HS-27A (cell line): ENCODE measurements around the gene NBPF10.
"Not testable (repeated sequence)": the region's sequence is repeated elsewhere in the genome, so short reads cannot be mapped to it uniquely, and the experiment has no call there.

Source experiments
- DNase-seq: peaks from one replicate; pipeline ENCODE4 v3.0.0-alpha.2; 2012; ENCODE audit warnings: low read depth, missing footprints

Gene NBPF10, protein sequence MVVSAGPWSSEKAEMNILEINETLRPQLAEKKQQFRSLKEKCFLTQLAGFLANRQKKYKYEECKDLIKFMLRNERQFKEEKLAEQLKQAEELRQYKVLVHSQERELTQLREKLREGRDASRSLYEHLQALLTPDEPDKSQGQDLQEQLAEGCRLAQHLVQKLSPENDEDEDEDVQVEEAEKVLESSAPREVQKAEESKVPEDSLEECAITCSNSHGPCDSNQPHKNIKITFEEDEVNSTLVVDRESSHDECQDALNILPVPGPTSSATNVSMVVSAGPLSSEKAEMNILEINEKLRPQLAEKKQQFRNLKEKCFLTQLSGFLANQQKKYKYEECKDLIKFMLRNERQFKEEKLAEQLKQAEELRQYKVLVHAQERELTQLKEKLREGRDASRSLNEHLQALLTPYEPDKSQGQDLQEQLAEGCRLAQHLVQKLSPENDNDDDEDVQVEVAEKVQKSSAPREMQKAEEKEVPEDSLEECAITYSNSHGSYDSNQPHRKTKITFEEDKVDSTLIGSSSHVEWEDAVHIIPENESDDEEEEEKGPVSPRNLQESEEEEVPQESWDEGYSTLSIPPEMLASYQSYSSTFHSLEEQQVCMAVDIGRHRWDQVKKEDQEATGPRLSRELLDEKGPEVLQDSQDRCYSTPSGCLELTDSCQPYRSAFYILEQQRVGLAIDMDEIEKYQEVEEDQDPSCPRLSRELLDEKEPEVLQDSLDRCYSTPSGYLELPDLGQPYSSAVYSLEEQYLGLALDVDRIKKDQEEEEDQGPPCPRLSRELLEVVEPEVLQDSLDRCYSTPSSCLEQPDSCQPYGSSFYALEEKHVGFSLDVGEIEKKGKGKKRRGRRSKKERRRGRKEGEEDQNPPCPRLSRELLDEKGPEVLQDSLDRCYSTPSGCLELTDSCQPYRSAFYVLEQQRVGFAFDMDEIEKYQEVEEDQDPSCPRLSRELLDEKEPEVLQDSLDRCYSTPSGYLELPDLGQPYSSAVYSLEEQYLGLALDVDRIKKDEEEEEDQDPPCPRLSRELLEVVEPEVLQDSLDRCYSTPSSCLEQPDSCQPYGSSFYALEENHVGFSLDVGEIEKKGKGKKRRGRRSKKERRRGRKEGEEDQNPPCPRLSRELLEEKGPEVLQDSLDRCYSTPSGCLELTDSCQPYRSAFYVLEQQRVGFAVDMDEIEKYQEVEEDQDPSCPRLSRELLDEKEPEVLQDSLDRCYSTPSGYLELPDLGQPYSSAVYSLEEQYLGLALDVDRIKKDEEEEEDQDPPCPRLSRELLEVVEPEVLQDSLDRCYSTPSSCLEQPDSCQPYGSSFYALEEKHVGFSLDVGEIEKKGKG (N-terminal part only)

DNA sequence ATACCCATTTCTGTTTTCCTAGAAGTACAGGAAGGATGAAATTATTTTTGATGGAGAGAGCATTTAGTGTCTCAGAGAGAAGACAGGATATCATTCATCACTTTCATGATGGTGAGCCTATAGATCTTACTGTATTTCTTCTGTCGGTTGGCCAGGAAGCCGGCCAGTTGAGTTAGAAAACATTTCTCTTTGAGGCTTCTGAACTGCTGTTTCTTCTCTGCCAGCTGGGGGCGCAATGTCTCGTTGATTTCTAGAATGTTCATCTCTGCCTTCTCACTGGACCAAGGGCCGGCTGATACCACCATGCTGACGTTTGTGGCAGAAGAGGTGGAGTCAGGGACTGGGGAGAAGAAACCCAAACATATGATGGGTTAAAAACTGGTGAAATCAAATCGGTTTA, at the start of gene NBPF10:
Gene NBPF10, minus strand, starts transcription at position 340 of the 400 bp plus-strand sequence. Its CDS starts 35 bp downstream, at position 305.
- DNase-seq: not testable (repeated sequence)

DNA sequence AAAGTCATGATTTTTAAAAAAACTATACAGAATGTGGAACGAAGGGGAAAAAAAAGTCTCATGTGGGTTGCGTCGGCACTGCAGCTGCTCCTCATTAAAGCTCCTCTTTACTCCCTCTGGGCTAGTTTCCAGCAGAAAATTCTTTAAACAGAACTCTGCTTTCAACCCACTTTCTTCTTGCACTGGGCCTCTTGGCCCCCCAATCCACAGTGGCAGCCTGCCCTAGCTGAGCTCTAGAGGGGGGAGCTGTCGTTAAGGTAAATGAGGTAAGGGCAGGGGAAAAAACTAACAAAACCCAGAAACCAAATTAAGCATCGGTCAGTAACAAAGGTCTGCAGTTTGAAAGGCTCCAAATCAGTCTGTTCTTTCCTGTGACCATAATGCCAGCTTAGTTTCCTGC, 29.9 kb upstream of the NBPF10 start:
- not testable (repeated sequence) for DNase-seq

DNA sequence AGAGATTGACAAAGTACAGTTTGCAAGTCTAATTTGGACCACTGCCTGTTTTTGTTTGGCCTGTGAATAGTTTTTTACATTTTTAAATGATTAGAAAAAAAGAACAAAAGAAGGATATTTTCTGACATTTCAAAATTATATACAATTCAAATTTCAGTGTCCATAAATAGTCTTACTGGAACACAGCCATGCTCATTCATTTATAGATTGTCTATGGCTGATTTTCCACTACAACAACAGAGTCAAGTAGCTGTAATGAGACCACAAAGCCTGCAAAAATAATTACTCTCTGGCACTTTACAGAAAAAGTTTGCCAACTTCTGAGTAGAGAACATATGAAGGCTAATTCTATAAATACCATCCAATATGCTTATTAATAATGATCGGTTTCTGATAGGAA, 23.1 kb upstream of the NBPF10 start:
- not testable (repeated sequence) for DNase-seq

DNA sequence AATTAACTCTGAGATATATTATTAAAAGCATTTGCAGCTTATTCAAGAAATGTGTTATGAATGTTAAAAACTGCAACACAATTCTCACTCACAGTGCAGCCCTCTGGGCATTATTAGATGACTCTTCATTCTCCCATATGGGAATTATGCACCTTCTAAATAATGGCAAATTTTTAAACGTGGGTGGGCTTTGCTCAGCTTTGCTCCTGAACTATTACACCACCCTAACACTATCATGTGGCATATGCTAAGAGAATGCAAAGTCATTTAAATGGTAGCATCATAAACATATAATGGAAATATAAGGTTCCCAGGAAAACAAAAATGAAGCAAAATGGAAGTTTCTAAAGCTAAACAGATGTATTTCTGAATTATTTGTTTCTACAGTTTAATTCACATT, 22.7 kb upstream of the NBPF10 start:
- not testable (repeated sequence) for DNase-seq
